Muscle of back (tissue), 13 donors: ENCODE results near the gene ZMAT3. TPM values are rescaled to one million over a fixed set of nuclear protein-coding genes. Genes with fewer than 3 reads are reported as not detected.
"Not testable (repeated sequence)": the region's sequence is repeated elsewhere in the genome, so short reads cannot be mapped to it uniquely, and the experiment has no call there.

Experiments used
- DNase-seq, 3 donors: peaks; one replicate each; pipeline versions ENCODE4 v3.0.0 to v3.0.0-alpha.2; 2013
- long read RNA-seq, 9 donors: transcript quantifications; one replicate each; lab custom pipeline, GENCODE V29; 2026
- polyA plus RNA-seq, 10 donors: library from polyadenylated mRNA; unstranded; fragments of 120-200 nt; gene quantifications; one replicate each; pipeline ENCODE4 v1.2.1, GENCODE V29; 2013; ENCODE audit not compliant: insufficient read length in 10 of 10

The ZMAT3 gene
- polyA plus RNA-seq: 1 to 10 TPM; 5.1 to 7.0 (median 6.3) TPM
- long read RNA-seq, donor 1, partial matches to known transcripts: 0 of 1 reads
- long read RNA-seq, donor 1, other reads (novel, unspliced or antisense): 0 of 1 reads
- long read RNA-seq, donor 2, full-length matches to known transcripts: 2 of 2 reads
- long read RNA-seq, donor 2, partial matches to known transcripts: 0 of 2 reads
- long read RNA-seq, donor 2, other reads (novel, unspliced or antisense): 0 of 2 reads
- long read RNA-seq, donor 3: 0 reads
- long read RNA-seq, donor 4, full-length matches to known transcripts: 1 of 1 reads
- long read RNA-seq, donor 4, partial matches to known transcripts: 0 of 1 reads
- long read RNA-seq, donor 4, other reads (novel, unspliced or antisense): 0 of 1 reads
- long read RNA-seq, donor 5: 0 reads
- long read RNA-seq, donor 6: 0 reads
- long read RNA-seq, donor 7: 0 reads
- long read RNA-seq, donor 8, full-length matches to known transcripts: 1 of 1 reads
- long read RNA-seq, donor 8, partial matches to known transcripts: 0 of 1 reads
- long read RNA-seq, donor 8, other reads (novel, unspliced or antisense): 0 of 1 reads
- long read RNA-seq, donor 9: 0 reads

GRCh38 chr3:179071323-179072099 is at the start of gene ZMAT3:
Gene ZMAT3, minus strand, starts transcription at chr3:179071809. Its CDS starts 4,057 bp downstream, at chr3:179067752.
- DNase-seq: peak; percentile 82 to 95 (median 90)

- DNase-seq: no peak
These were observed 45.2 kb upstream of the ZMAT3 start for GRCh38 chr3:179116816-179117215.

- not testable (repeated sequence) for DNase-seq
These were observed 43.8 kb upstream of the ZMAT3 start for GRCh38 chr3:179115444-179115843.

GRCh38 chr3:179113903-179114302 is 42.3 kb upstream of the ZMAT3 start:
- no peak for DNase-seq

GRCh38 chr3:179108086-179108485 is 36.5 kb upstream of the ZMAT3 start:
- peak in 1 of 3 donors; percentile 44 for DNase-seq

- no peak for DNase-seq
These were observed 36.0 kb upstream of the ZMAT3 start for GRCh38 chr3:179107617-179108016.

GRCh38 chr3:179105881-179106280 is 34.3 kb upstream of the ZMAT3 start:
- DNase-seq: no peak

GRCh38 chr3:179100652-179101051 is 29.0 kb upstream of the ZMAT3 start:
- DNase-seq: peak in 1 of 3 donors; percentile 2

- no peak for DNase-seq
These were observed 26.9 kb upstream of the ZMAT3 start for GRCh38 chr3:179098388-179099077.

GRCh38 chr3:179093807-179094206 is 22.2 kb upstream of the ZMAT3 start:
- peak in 1 of 3 donors; percentile 26 for DNase-seq

- DNase-seq: no peak
These were observed 19.5 kb upstream of the ZMAT3 start for GRCh38 chr3:179091113-179091512.

GRCh38 chr3:179088306-179088705 is 16.7 kb upstream of the ZMAT3 start:
- DNase-seq: no peak

GRCh38 chr3:179083977-179084376 is 12.4 kb upstream of the ZMAT3 start:
- DNase-seq: no peak

- no peak for DNase-seq
These were observed 10.8 kb upstream of the ZMAT3 start for GRCh38 chr3:179082416-179082815.

GRCh38 chr3:179081885-179082284 is 10.3 kb upstream of the ZMAT3 start:
- no peak for DNase-seq

GRCh38 chr3:179079537-179079936 is 7.9 kb upstream of the ZMAT3 start:
- DNase-seq: no peak

GRCh38 chr3:179076243-179077027 is 4.8 kb upstream of the ZMAT3 start:
- no peak for DNase-seq

- DNase-seq: no peak
These were observed 3.0 kb upstream of the ZMAT3 start for GRCh38 chr3:179074656-179075055.

GRCh38 chr3:179073816-179074215 is 2.2 kb upstream of the ZMAT3 start:
- DNase-seq: no peak

GRCh38 chr3:179072100-179072438 is 460 bp upstream of the ZMAT3 start:
- peak in 1 of 3 donors; percentile 24 for DNase-seq

- DNase-seq: no peak
These were observed 634 bp downstream of the ZMAT3 start for GRCh38 chr3:179071027-179071322.
